IMR-90 (cell line): ENCODE results near the gene RUNX2.

Experiments
- BHLHE40 ChIP-seq: fragments of 150-350 bp; IDR thresholded peaks from 2 replicates; pipeline ENCODE4 v1.6.1; 2016; ENCODE audit warnings: mild to moderate bottlenecking, low read depth, low read length
- CTCF ChIP-seq: conservative IDR thresholded peaks from 2 replicates; pipeline ENCODE4 v1.5.1; 2012; ENCODE audit warnings: mild to moderate bottlenecking, low read depth, low read length, improper control_type of control experiment
- ELK1 ChIP-seq: fragments of 150-350 bp; IDR thresholded peaks from 2 replicates; pipeline ENCODE4 v1.6.1; 2016; ENCODE audit warnings: low read depth, mild to moderate bottlenecking, low read length, moderate library complexity, borderline replicate concordance
- POLR2A ChIP-seq: IDR thresholded peaks from 2 replicates; pipeline ENCODE4 v1.6.1; 2012; ENCODE audit warnings: mild to moderate bottlenecking, low read depth, low read length
- SMC3 ChIP-seq: fragments of 150-350 bp; IDR thresholded peaks from 2 replicates; pipeline ENCODE4 v1.6.1; 2016; ENCODE audit warnings: low read depth, mild to moderate bottlenecking, antibody characterized with exemption, low read length, moderate library complexity
- TF ChIP-seq, protein P1 (sequence below): fragments of 150-350 bp; IDR thresholded peaks from 2 replicates; pipeline ENCODE4 v1.6.1; 2017; ENCODE audit warnings: mild to moderate bottlenecking, antibody characterized with exemption, low read length, low read depth

DNA sequence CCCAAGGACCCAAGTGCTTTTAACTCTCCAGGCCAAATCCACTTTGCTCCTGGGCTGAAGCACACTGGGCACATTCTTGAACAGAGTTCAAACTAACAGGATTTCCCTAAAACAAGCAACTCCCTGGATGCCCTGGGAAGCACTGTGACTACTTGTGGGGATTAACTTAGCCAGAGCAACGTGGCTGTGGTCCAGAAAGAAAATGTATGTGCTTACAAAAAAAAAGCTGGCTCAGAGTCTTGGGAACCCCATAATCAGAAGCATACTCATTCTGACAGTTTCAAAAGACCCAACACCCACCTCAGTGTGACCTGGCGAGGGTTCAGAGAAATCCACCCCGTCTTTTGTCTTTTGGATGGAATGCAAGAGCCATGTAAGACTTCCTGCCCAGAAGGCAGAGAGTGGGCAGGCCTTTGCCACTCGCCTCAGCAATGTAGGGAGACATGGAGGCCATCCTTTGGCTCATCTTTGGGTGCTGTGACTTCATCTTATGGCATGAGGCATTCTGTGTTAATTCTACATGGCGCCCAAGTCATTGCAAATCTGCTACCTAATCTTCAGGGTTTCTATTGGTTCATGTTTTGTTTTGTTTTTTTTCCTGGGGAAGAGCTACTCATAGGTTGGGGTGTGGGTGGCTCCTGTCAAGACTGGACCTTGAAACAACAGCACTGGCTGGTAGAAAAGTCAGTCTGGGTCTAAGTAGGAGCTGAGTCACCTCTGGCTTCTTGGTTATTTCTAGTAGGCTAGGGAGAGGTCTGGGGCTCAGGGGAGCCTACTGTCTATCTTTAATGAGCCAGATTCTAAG is 298.2 kb downstream of the RUNX2 start:
- TF ChIP-seq POLR2A (no peak), CTCF (no peak), SMC3 (no peak), ELK1 (no peak), BHLHE40 (no peak)
- TF ChIP-seq, protein P1, sequence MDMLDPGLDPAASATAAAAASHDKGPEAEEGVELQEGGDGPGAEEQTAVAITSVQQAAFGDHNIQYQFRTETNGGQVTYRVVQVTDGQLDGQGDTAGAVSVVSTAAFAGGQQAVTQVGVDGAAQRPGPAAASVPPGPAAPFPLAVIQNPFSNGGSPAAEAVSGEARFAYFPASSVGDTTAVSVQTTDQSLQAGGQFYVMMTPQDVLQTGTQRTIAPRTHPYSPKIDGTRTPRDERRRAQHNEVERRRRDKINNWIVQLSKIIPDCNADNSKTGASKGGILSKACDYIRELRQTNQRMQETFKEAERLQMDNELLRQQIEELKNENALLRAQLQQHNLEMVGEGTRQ, result no peak
